MM.1S (cell line): ENCODE measurements around the gene DDIT4.

Experiments used
- DNase-seq: peaks from one replicate; pipeline ENCODE4 v3.0.0-alpha.2; 2015
- H2AFZ ChIP-seq: fragments of 300-600 bp; sonication (generic); 2 replicates; pipeline ENCODE4 v1.6.0; 2016; ENCODE audit warnings: antibody characterized with exemption, low read length
- H3F3A ChIP-seq: fragments of 300-600 bp; sonication (generic); 2 replicates; pipeline ENCODE4 v1.6.1; 2016; ENCODE audit warnings: mild to moderate bottlenecking, antibody characterized with exemption, low read length, moderate library complexity, mixed read lengths; ENCODE audit not compliant: insufficient read depth
- H3K27ac ChIP-seq: fragments of 300-600 bp; sonication (generic); 2 replicates; pipeline ENCODE4 v1.5.1; 2016; ENCODE audit warnings: mild to moderate bottlenecking, low read length
- H3K27me3 ChIP-seq: fragments of 300-600 bp; sonication (generic); replicated peaks from 2 replicates; pipeline ENCODE4 v1.6.0; 2016; ENCODE audit warnings: low read length; ENCODE audit not compliant: insufficient read depth
- H3K36me3 ChIP-seq: fragments of 300-600 bp; sonication (generic); replicated peaks from 2 replicates; pipeline ENCODE4 v1.6.1; 2016; ENCODE audit warnings: mild to moderate bottlenecking, low read length, mixed read lengths; ENCODE audit not compliant: insufficient read depth
- H3K4me1 ChIP-seq: fragments of 300-600 bp; sonication (generic); 2 replicates; pipeline ENCODE4 v1.6.1; 2016; ENCODE audit warnings: low read length, mixed read lengths
- H3K4me2 ChIP-seq: fragments of 300-600 bp; sonication (generic); 2 replicates; pipeline ENCODE4 v1.6.0; 2016; ENCODE audit warnings: low read depth, low read length
- H3K4me3 ChIP-seq: fragments of 300-600 bp; sonication (generic); 2 replicates; pipeline ENCODE4 v1.5.1; 2016; ENCODE audit warnings: low read length, mixed read lengths
- H3K79me2 ChIP-seq: fragments of 300-600 bp; sonication (generic); 2 replicates; pipeline ENCODE4 v1.6.1; 2016; ENCODE audit warnings: mixed run types, low read length, mixed read lengths
- H3K9ac ChIP-seq: fragments of 300-600 bp; sonication (generic); 2 replicates; pipeline ENCODE4 v1.6.1; 2016; ENCODE audit warnings: low read length, mixed read lengths
- H3K9me2 ChIP-seq: fragments of 300-600 bp; sonication (generic); replicated peaks from 2 replicates; pipeline ENCODE4 v1.6.1; 2016; ENCODE audit warnings: mild to moderate bottlenecking, low read length, mixed read lengths; ENCODE audit not compliant: insufficient read depth
- H3K9me3 ChIP-seq: fragments of 300-600 bp; sonication (generic); replicated peaks from 2 replicates; pipeline ENCODE4 v1.6.1; 2016; ENCODE audit warnings: mild to moderate bottlenecking, low read length, mixed read lengths; ENCODE audit not compliant: insufficient read depth
- H4K20me1 ChIP-seq: fragments of 300-600 bp; sonication (generic); 2 replicates; pipeline ENCODE4 v1.6.1; 2016; ENCODE audit warnings: mild to moderate bottlenecking, low read length, moderate library complexity, mixed read lengths; ENCODE audit not compliant: insufficient read depth
- CTCF ChIP-seq: fragments of 300-600 bp; sonication (generic); IDR thresholded peaks from 2 replicates; pipeline ENCODE4 v1.5.1; 2016; ENCODE audit warnings: antibody characterized with exemption, low read length, mixed read lengths
- EZH2 ChIP-seq: fragments of 300-600 bp; sonication (generic); optimal IDR thresholded peaks from 2 replicates; pipeline ENCODE3; 2017; ENCODE audit warnings: low read depth, mild to moderate bottlenecking, antibody characterized with exemption, low read length, mixed read lengths
- EZH2phosphoT487 ChIP-seq: fragments of 300-600 bp; sonication (generic); IDR thresholded peaks from 2 replicates; pipeline ENCODE4 v1.6.1; 2018; ENCODE audit warnings: antibody characterized with exemption, low read length

Gene DDIT4

GRCh38 chr10:72255977-72256729, 17.6 kb upstream of the DDIT4 start:
- no peaks in the 10 kb centered on the region for H3K27me3 ChIP-seq
- no peak for DNase-seq
- no peak overlapping the region for H3K4me3 ChIP-seq
- no peaks in the 10 kb centered on the region for H3K9me2 ChIP-seq
- H3F3A ChIP-seq, result peaks cover 24% of the 10 kb centered on the region
- H3K9me3 ChIP-seq, result no peaks in the 10 kb centered on the region
- H3K4me1 ChIP-seq, result peaks cover 58% of the 10 kb centered on the region
- peak overlapping the region; percentile 18; the same call in 1 of the 2 replicates for H2AFZ ChIP-seq
- H3K9ac ChIP-seq, result no peak overlapping the region
- no peaks in the 10 kb centered on the region for H3K36me3 ChIP-seq
- no peaks in the 10 kb centered on the region for H4K20me1 ChIP-seq
- no peak for TF ChIP-seq EZH2phosphoT487
- no peak for TF ChIP-seq CTCF
- no peak for TF ChIP-seq EZH2
- H3K4me2 ChIP-seq, result no peak overlapping the region
- peak overlapping the region; percentile 31; the same call in 1 of the 2 replicates for H3K27ac ChIP-seq
- no peaks in the 10 kb centered on the region for H3K79me2 ChIP-seq

GRCh38 chr10:72257051-72257892, 16.5 kb upstream of the DDIT4 start:
- no peaks in the 10 kb centered on the region for H3K36me3 ChIP-seq
- no peaks in the 10 kb centered on the region for H4K20me1 ChIP-seq
- no peaks in the 10 kb centered on the region for H3K9me3 ChIP-seq
- 0 out of 2 replicates have a peak overlapping the region, but pooled peaks have one; percentile 46 for H2AFZ ChIP-seq
- no peaks in the 10 kb centered on the region for H3K79me2 ChIP-seq
- peak; percentile 53 for DNase-seq
- peak overlapping the region; percentile 31; the same call in 1 of the 2 replicates for H3K4me2 ChIP-seq
- H3K9ac ChIP-seq, result no peak overlapping the region
- no peaks in the 10 kb centered on the region for H3K9me2 ChIP-seq
- peaks cover 35% of the 10 kb centered on the region for H3F3A ChIP-seq
- no peaks in the 10 kb centered on the region for H3K27me3 ChIP-seq
- peaks cover 66% of the 10 kb centered on the region for H3K4me1 ChIP-seq
- TF ChIP-seq CTCF (no peak), EZH2 (no peak), EZH2phosphoT487 (no peak)
- H3K27ac ChIP-seq, result peak overlapping the region; percentile 1; the same call in 1 of the 2 replicates
- no peak overlapping the region for H3K4me3 ChIP-seq

DNA sequence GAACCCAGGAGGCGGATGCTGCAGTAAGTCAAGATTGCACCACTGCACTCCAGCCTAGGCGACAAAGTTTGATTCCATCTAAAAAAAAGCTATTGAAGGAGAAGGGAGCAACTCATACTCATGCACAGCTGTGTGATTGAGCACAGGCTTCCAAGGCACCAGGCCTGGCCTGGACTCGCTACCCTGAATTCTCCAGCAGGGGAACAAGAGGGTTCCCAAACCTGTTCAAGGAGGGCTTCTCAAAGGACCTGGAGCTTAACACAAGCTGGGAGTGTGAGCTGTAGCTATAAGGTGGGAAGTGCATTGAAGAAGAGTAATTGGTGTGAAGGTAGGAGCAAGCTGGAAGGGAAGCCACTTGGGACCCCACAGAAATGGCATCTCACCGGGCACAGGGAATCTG, 15.1 kb upstream of the DDIT4 start:
- H3K27ac ChIP-seq, result no peak overlapping the region; the same call in 1 of the 2 replicates
- no peak overlapping the region for H2AFZ ChIP-seq
- H3K9ac ChIP-seq, result no peak overlapping the region

More for the DNA sequence above, 15.1 kb upstream of the DDIT4 start:
- no peaks in the 10 kb centered on the region for H4K20me1 ChIP-seq
- DNase-seq, result no peak
- no peak overlapping the region for H3K4me3 ChIP-seq
- H3K4me2 ChIP-seq, result no peak overlapping the region
- no peak for TF ChIP-seq EZH2
- no peak for TF ChIP-seq EZH2phosphoT487
- TF ChIP-seq CTCF, result no peak
- H3K36me3 ChIP-seq, result no peaks in the 10 kb centered on the region
- no peaks in the 10 kb centered on the region for H3K9me3 ChIP-seq
- peaks cover 74% of the 10 kb centered on the region for H3K4me1 ChIP-seq
- peaks cover 49% of the 10 kb centered on the region for H3F3A ChIP-seq
- H3K79me2 ChIP-seq, result no peaks in the 10 kb centered on the region
- no peaks in the 10 kb centered on the region for H3K27me3 ChIP-seq
- H3K9me2 ChIP-seq, result no peaks in the 10 kb centered on the region
